Activated T-helper 2 cell treated with anti-CD3 and anti-CD28 coated beads, Interferon-gamma antibody, Interleukin-2, Interleukin-4, amounts not matched to agents 10 μg/mL and 5 μg/mL and 100 μg/mL, durations not matched to agents 14 hours and 24 hours and 36 hours (primary cell): ENCODE data around the gene ZNF366. TPM values are rescaled to one million over a fixed set of nuclear protein-coding genes. Genes with fewer than 3 reads are reported as not detected.

Experiments
- DNase-seq: peaks from one replicate; pipeline ENCODE4 v3.0.0; 2021; ENCODE audit warnings: low spot score
- H3K27ac Mint-ChIP-seq: one replicate; pipeline ENCODE4 v1.8.0; 2021; ENCODE audit warnings: mixed read lengths
- H3K27me3 Mint-ChIP-seq: one replicate; pipeline ENCODE4 v1.8.0; 2021; ENCODE audit warnings: low read depth, mixed read lengths
- H3K36me3 Mint-ChIP-seq: one replicate; pipeline ENCODE4 v1.8.0; 2021; ENCODE audit warnings: low read depth, mixed read lengths
- H3K4me1 Mint-ChIP-seq: one replicate; pipeline ENCODE4 v1.8.0; 2021; ENCODE audit warnings: low read depth, mixed read lengths
- H3K4me3 Mint-ChIP-seq: one replicate; pipeline ENCODE4 v1.8.0; 2021; ENCODE audit warnings: low read depth, mild to moderate bottlenecking, moderate library complexity, mixed read lengths
- H3K9me3 Mint-ChIP-seq: one replicate; pipeline ENCODE4 v1.8.0; 2021; ENCODE audit warnings: mixed read lengths
- intact Hi-C: fragments of 100-400 bp; cut with micrococcal nuclease; formaldehyde crosslinking; loops from one replicate; pipeline ENCODE4 v1.15.1; 2023
- total RNA-seq: library from RNA; stranded (reverse); gene quantifications from 2 replicates; pipeline ENCODE4 v1.2.3, GENCODE V29; 2022

Gene ZNF366, protein sequence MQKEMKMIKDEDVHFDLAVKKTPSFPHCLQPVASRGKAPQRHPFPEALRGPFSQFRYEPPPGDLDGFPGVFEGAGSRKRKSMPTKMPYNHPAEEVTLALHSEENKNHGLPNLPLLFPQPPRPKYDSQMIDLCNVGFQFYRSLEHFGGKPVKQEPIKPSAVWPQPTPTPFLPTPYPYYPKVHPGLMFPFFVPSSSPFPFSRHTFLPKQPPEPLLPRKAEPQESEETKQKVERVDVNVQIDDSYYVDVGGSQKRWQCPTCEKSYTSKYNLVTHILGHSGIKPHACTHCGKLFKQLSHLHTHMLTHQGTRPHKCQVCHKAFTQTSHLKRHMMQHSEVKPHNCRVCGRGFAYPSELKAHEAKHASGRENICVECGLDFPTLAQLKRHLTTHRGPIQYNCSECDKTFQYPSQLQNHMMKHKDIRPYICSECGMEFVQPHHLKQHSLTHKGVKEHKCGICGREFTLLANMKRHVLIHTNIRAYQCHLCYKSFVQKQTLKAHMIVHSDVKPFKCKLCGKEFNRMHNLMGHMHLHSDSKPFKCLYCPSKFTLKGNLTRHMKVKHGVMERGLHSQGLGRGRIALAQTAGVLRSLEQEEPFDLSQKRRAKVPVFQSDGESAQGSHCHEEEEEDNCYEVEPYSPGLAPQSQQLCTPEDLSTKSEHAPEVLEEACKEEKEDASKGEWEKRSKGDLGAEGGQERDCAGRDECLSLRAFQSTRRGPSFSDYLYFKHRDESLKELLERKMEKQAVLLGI
- total RNA-seq = not detected in 2 replicates

DNA sequence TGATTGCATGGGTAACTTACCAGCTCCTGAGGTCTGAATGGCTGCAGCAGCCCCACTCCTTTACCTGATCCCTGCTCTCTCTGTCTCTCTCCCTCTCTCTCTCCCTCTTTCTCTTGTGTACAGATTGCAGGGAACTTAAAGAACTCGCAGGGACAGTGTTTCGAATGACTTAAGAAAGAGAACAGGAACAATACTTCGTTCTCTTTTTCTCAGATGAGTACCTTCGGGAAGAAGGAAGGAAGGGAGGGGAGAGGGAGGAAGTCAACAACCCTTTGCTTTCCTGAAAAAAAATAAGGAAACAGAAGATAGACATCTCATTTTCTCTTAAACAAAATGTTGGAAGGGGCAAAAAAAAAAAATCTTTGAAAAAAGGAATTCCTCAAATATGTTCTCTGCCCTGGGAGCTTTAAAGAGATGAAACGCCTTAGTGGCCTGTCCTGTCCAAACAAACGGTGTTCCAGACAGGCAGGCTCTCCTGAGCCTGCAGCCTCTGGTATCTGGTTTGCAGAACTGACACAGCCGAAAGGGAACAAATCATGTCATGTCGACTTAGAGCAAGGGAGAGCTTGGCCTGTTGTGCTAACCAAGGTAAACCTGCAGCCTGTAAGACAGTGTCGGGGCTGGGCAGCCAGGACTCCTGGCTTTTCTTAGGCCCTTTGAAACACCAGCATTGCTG, at the start of gene ZNF366:
Gene ZNF366 (minus strand): TSS at position 180 of the 676 bp plus-strand sequence. CDS start 45,914 bp downstream, outside the sequence.
- H3K9me3 Mint-ChIP-seq = no peaks in the 10 kb centered on the region
- H3K4me1 Mint-ChIP-seq = peaks cover 5% of the 10 kb centered on the region
- no peaks in the 10 kb centered on the region for H3K36me3 Mint-ChIP-seq
- H3K27ac Mint-ChIP-seq = no peak within 1 kb of the TSS
- peaks cover 22% of the 10 kb centered on the region for H3K27me3 Mint-ChIP-seq
- H3K4me3 Mint-ChIP-seq = no peak within 1 kb of the TSS
- intact Hi-C loops = no loop called here
- no peak for DNase-seq

DNA sequence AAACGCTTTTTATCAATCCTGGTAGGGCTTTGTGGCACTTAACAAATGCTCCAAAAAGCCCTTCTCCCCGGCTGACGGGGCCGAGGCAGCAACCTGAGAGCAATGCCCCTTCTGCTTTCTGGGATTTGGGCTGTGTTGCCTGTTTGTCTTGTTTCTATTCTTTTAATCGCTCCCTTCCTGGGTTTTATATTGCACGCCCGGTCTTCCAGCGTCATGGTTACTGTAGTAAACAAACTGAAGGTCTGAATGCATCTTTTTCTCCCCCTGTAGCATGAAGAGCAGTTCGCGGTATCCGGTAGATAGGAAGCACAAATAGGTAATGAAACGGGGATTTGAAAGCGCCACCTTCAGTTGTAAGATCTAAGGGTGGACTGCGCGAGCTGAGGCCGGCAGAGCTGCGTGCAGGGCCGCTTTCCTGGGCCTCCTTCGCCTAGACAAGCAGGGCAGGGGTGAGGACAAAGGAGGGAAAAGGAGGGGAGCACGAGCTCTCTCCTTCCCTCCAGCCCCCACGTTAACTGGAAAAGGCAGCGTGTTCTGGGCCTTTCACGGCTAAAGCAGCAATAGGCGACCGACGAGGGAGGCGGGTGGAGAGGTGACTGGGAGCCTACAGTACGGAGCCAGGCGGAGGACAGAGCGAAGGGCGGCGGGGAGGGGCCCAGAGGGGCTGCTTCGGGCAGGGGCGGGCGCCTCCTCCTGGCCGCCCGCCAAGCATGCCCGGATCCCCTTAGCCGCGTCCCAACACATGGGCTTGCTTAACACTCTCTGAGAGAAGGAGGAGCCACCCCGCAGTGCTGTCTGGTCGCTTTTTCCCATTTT, 49.3 kb upstream of the ZNF366 start:
- H3K4me3 Mint-ChIP-seq = peak overlapping the region; percentile 60

GRCh38 chr5:72555871-72556270, 48.7 kb upstream of the ZNF366 start:
- Mint-ChIP-seq H3K27ac (no peak overlapping the region), H3K36me3 (no peaks in the 10 kb centered on the region), H3K4me1 (peaks cover 21% of the 10 kb centered on the region), H3K4me3 (no peak overlapping the region), H3K9me3 (no peaks in the 10 kb centered on the region), H3K27me3 (peaks cover 36% of the 10 kb centered on the region)
- intact Hi-C loops = no loop called here
- DNase-seq = no peak

More for the DNA sequence above, 49.3 kb upstream of the ZNF366 start:
- H3K4me1 Mint-ChIP-seq = peaks cover 21% of the 10 kb centered on the region
- H3K27ac Mint-ChIP-seq = no peak overlapping the region
- no peaks in the 10 kb centered on the region for H3K9me3 Mint-ChIP-seq
- H3K36me3 Mint-ChIP-seq = no peaks in the 10 kb centered on the region
- H3K27me3 Mint-ChIP-seq = peaks cover 36% of the 10 kb centered on the region
- intact Hi-C loops = no loop called here
- no peak for DNase-seq

- H3K9me3 Mint-ChIP-seq = no peaks in the 10 kb centered on the region
- H3K4me3 Mint-ChIP-seq = no peak overlapping the region
- peaks cover 16% of the 10 kb centered on the region for H3K4me1 Mint-ChIP-seq
- intact Hi-C loops = no loop called here
- H3K36me3 Mint-ChIP-seq = no peaks in the 10 kb centered on the region
- H3K27me3 Mint-ChIP-seq = peaks cover 36% of the 10 kb centered on the region
- no peak for DNase-seq
- H3K27ac Mint-ChIP-seq = no peak overlapping the region
Measured at GRCh38 chr5:72554897-72555296, 47.7 kb upstream of the ZNF366 start.

DNA sequence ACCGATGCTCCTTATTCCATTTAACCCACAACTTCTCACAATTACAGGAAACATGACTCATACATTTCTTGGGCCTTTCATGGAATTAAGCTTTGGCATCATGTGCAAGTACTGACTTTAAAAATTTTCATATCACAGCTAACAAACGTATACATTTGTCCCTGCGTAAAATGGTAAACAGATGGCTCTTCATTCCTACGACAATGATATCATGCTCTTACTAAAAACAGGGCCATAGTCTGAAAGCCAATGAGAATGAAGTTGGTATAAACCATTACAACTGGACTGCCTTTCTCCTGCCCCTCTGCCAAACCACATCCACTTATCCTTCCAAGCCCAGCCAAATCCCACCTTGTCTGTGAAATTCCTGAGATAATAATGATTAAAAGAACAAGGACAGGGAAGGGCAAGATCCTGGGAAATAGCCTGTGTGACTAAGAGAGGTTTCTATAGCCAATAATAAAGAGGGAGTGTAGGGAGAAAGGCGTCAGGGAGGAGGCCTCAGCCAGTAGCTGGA, 44.9 kb upstream of the ZNF366 start:
- Mint-ChIP-seq H3K9me3 (no peaks in the 10 kb centered on the region), H3K27ac (no peak overlapping the region), H3K27me3 (peaks cover 30% of the 10 kb centered on the region), H3K4me3 (no peak overlapping the region), H3K4me1 (peaks cover 9% of the 10 kb centered on the region), H3K36me3 (no peaks in the 10 kb centered on the region)
- DNase-seq = no peak
- intact Hi-C loops = no loop called here

- intact Hi-C loops = no loop called here
- Mint-ChIP-seq H3K9me3 (no peaks in the 10 kb centered on the region), H3K4me1 (no peaks in the 10 kb centered on the region), H3K27me3 (peaks cover 27% of the 10 kb centered on the region), H3K4me3 (no peak overlapping the region), H3K36me3 (no peaks in the 10 kb centered on the region), H3K27ac (no peak overlapping the region)
- DNase-seq = no peak
Measured at GRCh38 chr5:72550595-72550994, 43.4 kb upstream of the ZNF366 start.

DNA sequence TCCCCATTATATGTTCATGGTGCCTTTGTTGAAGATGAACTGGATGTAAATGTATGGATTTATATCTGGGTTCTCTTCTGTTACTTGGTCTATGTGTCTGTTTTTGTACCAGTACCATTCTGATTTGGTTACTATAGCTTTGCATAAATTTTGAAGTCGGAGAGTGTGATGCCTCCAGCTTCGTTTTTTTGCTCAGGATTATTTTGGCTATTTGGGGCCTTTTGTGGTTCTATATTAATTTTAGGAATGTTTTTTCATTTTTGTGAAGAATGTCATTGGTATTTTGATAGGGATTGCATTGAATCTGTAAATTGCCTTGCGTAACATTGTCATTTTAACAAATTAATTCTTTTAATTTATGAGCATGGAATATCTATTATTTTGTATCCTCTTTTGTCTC, 36.6 kb upstream of the ZNF366 start:
- intact Hi-C loops = no loop called here
- no peak for DNase-seq
- no peaks in the 10 kb centered on the region for H3K9me3 Mint-ChIP-seq
- H3K4me1 Mint-ChIP-seq = no peaks in the 10 kb centered on the region
- peaks cover 13% of the 10 kb centered on the region for H3K27me3 Mint-ChIP-seq
- H3K4me3 Mint-ChIP-seq = no peak overlapping the region
- no peaks in the 10 kb centered on the region for H3K36me3 Mint-ChIP-seq
- no peak overlapping the region for H3K27ac Mint-ChIP-seq

- Mint-ChIP-seq H3K4me3 (no peak overlapping the region), H3K4me1 (no peaks in the 10 kb centered on the region), H3K9me3 (no peaks in the 10 kb centered on the region), H3K36me3 (no peaks in the 10 kb centered on the region), H3K27ac (no peak overlapping the region), H3K27me3 (peaks cover 12% of the 10 kb centered on the region)
- intact Hi-C loops = no loop called here
- DNase-seq = no peak
Measured at GRCh38 chr5:72543365-72543764, 36.2 kb upstream of the ZNF366 start.

DNA sequence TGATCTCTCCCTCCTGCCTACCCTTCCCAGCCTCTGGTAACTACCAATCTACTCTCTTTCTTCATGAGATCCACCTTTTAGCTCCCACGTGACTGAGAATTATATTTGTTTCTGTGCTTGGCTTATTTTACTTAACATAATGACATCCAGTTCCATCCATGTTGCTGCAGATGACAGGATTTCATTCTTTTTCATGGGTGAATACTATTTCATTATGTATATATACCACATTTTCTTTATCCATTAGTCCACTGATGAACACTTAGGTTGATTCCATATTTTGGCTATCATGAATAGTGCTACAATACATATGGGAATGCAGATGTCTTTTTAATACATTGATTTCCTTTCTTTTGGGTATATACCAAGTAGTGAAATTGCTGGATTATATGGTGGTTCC, 35.5 kb upstream of the ZNF366 start:
- H3K27me3 Mint-ChIP-seq = peaks cover 13% of the 10 kb centered on the region
- no peak overlapping the region for H3K27ac Mint-ChIP-seq
- no peaks in the 10 kb centered on the region for H3K36me3 Mint-ChIP-seq
- intact Hi-C loops = no loop called here
- H3K9me3 Mint-ChIP-seq = no peaks in the 10 kb centered on the region
- H3K4me3 Mint-ChIP-seq = no peak overlapping the region
- no peaks in the 10 kb centered on the region for H3K4me1 Mint-ChIP-seq
- no peak for DNase-seq

- Mint-ChIP-seq H3K27ac (no peak overlapping the region), H3K4me1 (no peaks in the 10 kb centered on the region), H3K4me3 (no peak overlapping the region), H3K36me3 (no peaks in the 10 kb centered on the region), H3K27me3 (peaks cover 13% of the 10 kb centered on the region), H3K9me3 (no peaks in the 10 kb centered on the region)
- intact Hi-C loops = no loop called here
- no peak for DNase-seq
Measured at GRCh38 chr5:72541501-72542225, 34.5 kb upstream of the ZNF366 start.

GRCh38 chr5:72540759-72541438, 33.7 kb upstream of the ZNF366 start:
- Mint-ChIP-seq H3K4me3 (no peak overlapping the region), H3K27ac (no peak overlapping the region), H3K4me1 (no peaks in the 10 kb centered on the region), H3K9me3 (no peaks in the 10 kb centered on the region), H3K27me3 (peaks cover 7% of the 10 kb centered on the region), H3K36me3 (no peaks in the 10 kb centered on the region)
- DNase-seq = no peak
- intact Hi-C loops = no loop called here
